ENCODE measurements around the gene RETREG2.

DNA sequence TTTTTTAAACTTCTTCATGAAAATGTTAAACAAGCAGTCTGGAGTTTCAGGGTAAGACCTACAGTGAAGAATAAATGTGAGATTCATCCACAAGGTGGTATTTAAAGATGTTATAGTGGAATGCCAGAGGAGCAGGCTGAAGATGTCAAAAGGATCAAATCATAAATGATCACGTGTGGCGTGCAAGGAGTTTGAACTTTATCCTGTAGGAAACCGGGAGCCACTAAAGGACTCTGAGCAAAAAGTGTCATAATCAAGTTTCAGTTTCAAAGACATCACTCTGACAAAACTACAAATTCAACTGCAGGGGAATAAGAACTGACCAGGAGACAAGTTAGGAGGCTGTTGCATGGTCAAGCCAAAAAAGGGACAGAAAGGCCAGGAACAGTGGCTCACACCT, 37.4 kb upstream of the RETREG2 start:
- TF ChIP-seq CTCF (IDR thresholded peaks at IDR 0.05): no peak
- TF ChIP-seq POLR2A (IDR thresholded peaks at IDR 0.05): no peak

All from lower leg skin (tissue), 3 donors.